ENCODE results near the gene DIDO1. TPM values are rescaled to one million over a fixed set of nuclear protein-coding genes. Genes with fewer than 3 reads are reported as not detected.

DIDO1 gene
- total RNA-seq, 2 experiments from 2014 or later, result 65.1 to 70.6 TPM

- intact Hi-C loops (cut with micrococcal nuclease; ENCODE audit: unreplicated experiment), result loop anchor here (1.0 to 2.0 kb wide), 2 partner anchors 16 to 37 kb away; no protein-coding TSS in a partner anchor
- Histone ChIP-seq H3K79me2 (ENCODE audit: insufficient read depth, low read depth, low read length) (peaks cover 83% of the 10 kb centered on the region), H3K4me2 (ENCODE audit: low read length) (peak within 1 kb of the TSS; percentile 81), H3K4me3 (ENCODE audit: low read depth, low read length, poor library complexity, severe bottlenecking) (peak within 1 kb of the TSS; percentile 82), H3K9me3 (ENCODE audit: low read length) (no peaks in the 10 kb centered on the region), H2AFZ (ENCODE audit: low read length) (peak within 1 kb of the TSS; percentile 54; the same call in 1 of the 2 replicates), H3K27ac (ENCODE audit: low read depth, low read length, poor library complexity, severe bottlenecking) (peak within 1 kb of the TSS; percentile 63), H3K4me1 (ENCODE audit: insufficient read depth, low read length, poor library complexity, severe bottlenecking) (peaks cover 45% of the 10 kb centered on the region), H4K20me1 (ENCODE audit: insufficient read depth, low read length) (peaks cover 19% of the 10 kb centered on the region), H3K36me3 (ENCODE audit: insufficient read depth, low read length) (peaks cover 64% of the 10 kb centered on the region), H3K9me2 (ENCODE audit: insufficient read depth, low read length) (no peaks in the 10 kb centered on the region)
- no peak for TF ChIP-seq EZH2phosphoT487 (IDR thresholded peaks at IDR 0.05; ENCODE audit: borderline replicate concordance, low read depth, low read length)
- TF ChIP-seq, protein P1, sequence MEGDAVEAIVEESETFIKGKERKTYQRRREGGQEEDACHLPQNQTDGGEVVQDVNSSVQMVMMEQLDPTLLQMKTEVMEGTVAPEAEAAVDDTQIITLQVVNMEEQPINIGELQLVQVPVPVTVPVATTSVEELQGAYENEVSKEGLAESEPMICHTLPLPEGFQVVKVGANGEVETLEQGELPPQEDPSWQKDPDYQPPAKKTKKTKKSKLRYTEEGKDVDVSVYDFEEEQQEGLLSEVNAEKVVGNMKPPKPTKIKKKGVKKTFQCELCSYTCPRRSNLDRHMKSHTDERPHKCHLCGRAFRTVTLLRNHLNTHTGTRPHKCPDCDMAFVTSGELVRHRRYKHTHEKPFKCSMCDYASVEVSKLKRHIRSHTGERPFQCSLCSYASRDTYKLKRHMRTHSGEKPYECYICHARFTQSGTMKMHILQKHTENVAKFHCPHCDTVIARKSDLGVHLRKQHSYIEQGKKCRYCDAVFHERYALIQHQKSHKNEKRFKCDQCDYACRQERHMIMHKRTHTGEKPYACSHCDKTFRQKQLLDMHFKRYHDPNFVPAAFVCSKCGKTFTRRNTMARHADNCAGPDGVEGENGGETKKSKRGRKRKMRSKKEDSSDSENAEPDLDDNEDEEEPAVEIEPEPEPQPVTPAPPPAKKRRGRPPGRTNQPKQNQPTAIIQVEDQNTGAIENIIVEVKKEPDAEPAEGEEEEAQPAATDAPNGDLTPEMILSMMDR (conservative IDR thresholded peaks at IDR 0.05; ENCODE audit: low read length), result no peak
- CTCF ChIA-PET (ENCODE audit: unreplicated experiment), result no interaction called here
- DNase-seq (ENCODE audit: low spot score), result peak; percentile 58
- BruUV-seq (replicated peaks), result no TSS peak
- POLR2A ChIA-PET, result interaction anchor here (1.0 kb wide), 1 partner anchor 19 kb away, joined by 3 read pairs; no protein-coding TSS in a partner anchor
Observed at GRCh38 chr20:62938105-62938888, 12.0 kb upstream of the DIDO1 start, which contains the start of gene GID8. TSS of gene GID8 (plus strand) at chr20:62938147. CDS start at chr20:62941503, 3,356 bp downstream.

GRCh38 chr20:62937268-62938104 lies 11.2 kb upstream of the DIDO1 start:
- CTCF ChIA-PET (ENCODE audit: unreplicated experiment), result no interaction called here
- H4K20me1 ChIP-seq (ENCODE audit: insufficient read depth, low read length), result peaks cover 19% of the 10 kb centered on the region
- H3K9me3 ChIP-seq (ENCODE audit: low read length), result no peaks in the 10 kb centered on the region
- intact Hi-C loops (cut with micrococcal nuclease; ENCODE audit: unreplicated experiment), result loop anchor here (1.0 to 2.0 kb wide), 2 partner anchors 17 to 37 kb away; no protein-coding TSS in a partner anchor
- POLR2A ChIA-PET, result interaction anchor here (1.1 kb wide), 3 partner anchors 12 to 15 kb away, joined by 3 to 4 read pairs (median 3); no protein-coding TSS in a partner anchor
- H3K9me2 ChIP-seq (ENCODE audit: insufficient read depth, low read length), result no peaks in the 10 kb centered on the region
- H3K27ac ChIP-seq (ENCODE audit: low read depth, low read length, poor library complexity, severe bottlenecking), result peak overlapping the region; percentile 63
- no peak for TF ChIP-seq EZH2phosphoT487 (IDR thresholded peaks at IDR 0.05; ENCODE audit: borderline replicate concordance, low read depth, low read length)
- TF ChIP-seq, protein P1 (conservative IDR thresholded peaks at IDR 0.05; ENCODE audit: low read length), result no peak
- peak overlapping the region; percentile 82 for H3K4me3 ChIP-seq (ENCODE audit: low read depth, low read length, poor library complexity, severe bottlenecking)
- peaks cover 49% of the 10 kb centered on the region for H3K4me1 ChIP-seq (ENCODE audit: insufficient read depth, low read length, poor library complexity, severe bottlenecking)
- peak overlapping the region; percentile 80 for H3K4me2 ChIP-seq (ENCODE audit: low read length)
- peaks cover 91% of the 10 kb centered on the region for H3K79me2 ChIP-seq (ENCODE audit: insufficient read depth, low read depth, low read length)
- H2AFZ ChIP-seq (ENCODE audit: low read length), result peak overlapping the region; percentile 54; the same call in 1 of the 2 replicates
- peak; percentile 98 for DNase-seq (ENCODE audit: low spot score)
- peaks cover 64% of the 10 kb centered on the region for H3K36me3 ChIP-seq (ENCODE audit: insufficient read depth, low read length)
- no TSS peak for BruUV-seq (replicated peaks)
